Activated T-cell treated with anti-CD3 and anti-CD28 coated beads, Interleukin-2, amount 50 U/mL, for 72 hours (primary cell): ENCODE data around the gene SSU72. TPM values are rescaled to one million over a fixed set of nuclear protein-coding genes. Genes with fewer than 3 reads are reported as not detected.

Experiments used
- ATAC-seq, 2 donors: fragments of 150-1000 bp; cut with Tn5 transposase; replicated peaks in 1 of 2; 2 replicates each; pipeline ENCODE4 v1.10.0; 2021; ENCODE audit warnings: moderate library complexity in 2 of 2, mild to moderate bottlenecking in 1 of 2
- DNase-seq, 2 donors: peaks; one replicate each; pipeline ENCODE4 v3.0.0; 2021 to 2022; ENCODE audit warnings: mixed read lengths in 1 of 2
- H3K27ac Mint-ChIP-seq: one replicate; pipeline ENCODE4 v1.8.0; 2022; ENCODE audit warnings: mild to moderate bottlenecking, moderate library complexity, mixed read lengths
- H3K27me3 Mint-ChIP-seq: one replicate; pipeline ENCODE4 v1.8.0; 2022; ENCODE audit warnings: low read depth, mixed read lengths
- H3K36me3 Mint-ChIP-seq, 2 donors: one replicate each; pipeline ENCODE4 v1.8.0; 2022; ENCODE audit warnings: mixed read lengths in 2 of 2, mild to moderate bottlenecking in 1 of 2; ENCODE audit not compliant: insufficient read depth in 2 of 2
- H3K4me1 Mint-ChIP-seq: one replicate; pipeline ENCODE4 v1.8.0; 2022; ENCODE audit warnings: low read depth, mixed read lengths
- H3K4me3 Mint-ChIP-seq, 2 donors: one replicate each; pipeline ENCODE4 v1.8.0; 2022; ENCODE audit warnings: mild to moderate bottlenecking in 2 of 2, mixed read lengths in 2 of 2, moderate library complexity in 2 of 2
- H3K9me3 Mint-ChIP-seq, 2 donors: one replicate each; pipeline ENCODE4 v1.8.0; 2022; ENCODE audit warnings: mixed read lengths in 2 of 2
- total RNA-seq, 2 donors: library from RNA; stranded (reverse); gene quantifications; one replicate each; pipeline ENCODE4 v1.2.3, GENCODE V29; 2022

The SSU72 gene
- total RNA-seq, 2 donors from 2014 or later, result 138 to 167 TPM

- peak overlapping the region; percentile 60 for H3K27ac Mint-ChIP-seq
- H3K9me3 Mint-ChIP-seq, result no peaks in the 10 kb centered on the region
- DNase-seq (no peak), ATAC-seq (no peak)
- peaks cover 17% of the 10 kb centered on the region for H3K4me1 Mint-ChIP-seq
- H3K36me3 Mint-ChIP-seq, result no peaks in the 10 kb centered on the region
- H3K27me3 Mint-ChIP-seq, result no peaks in the 10 kb centered on the region
- no peak overlapping the region for H3K4me3 Mint-ChIP-seq
These were observed 29.8 kb upstream of the SSU72 start for GRCh38 chr1:1604374-1605033.

- no peaks in the 10 kb centered on the region for H3K36me3 Mint-ChIP-seq
- ATAC-seq (no peak), DNase-seq (no peak)
- no peaks in the 10 kb centered on the region for H3K27me3 Mint-ChIP-seq
- H3K9me3 Mint-ChIP-seq, result no peaks in the 10 kb centered on the region
- peaks cover 17% of the 10 kb centered on the region for H3K4me1 Mint-ChIP-seq
- no peak overlapping the region for H3K4me3 Mint-ChIP-seq
- peak overlapping the region; percentile 60 for H3K27ac Mint-ChIP-seq
These were observed 29.2 kb upstream of the SSU72 start for GRCh38 chr1:1603671-1604373.

- Mint-ChIP-seq H3K27me3 (no peaks in the 10 kb centered on the region), H3K36me3 (no peaks in the 10 kb centered on the region), H3K4me1 (peaks cover 17% of the 10 kb centered on the region), H3K9me3 (no peaks in the 10 kb centered on the region), H3K27ac (no peak overlapping the region), H3K4me3 (no peak overlapping the region)
- DNase-seq (no peak), ATAC-seq (no peak)
These were observed 28.4 kb upstream of the SSU72 start for GRCh38 chr1:1602968-1603506.

- Mint-ChIP-seq H3K27ac (no peak overlapping the region), H3K4me1 (peaks cover 13% of the 10 kb centered on the region), H3K36me3 (no peaks in the 10 kb centered on the region), H3K4me3 (no peak overlapping the region), H3K27me3 (no peaks in the 10 kb centered on the region), H3K9me3 (no peaks in the 10 kb centered on the region)
- ATAC-seq, result no peak
- no peak for DNase-seq
These were observed 27.8 kb upstream of the SSU72 start for GRCh38 chr1:1602304-1602967.

GRCh38 chr1:1601564-1602303 lies 27.1 kb upstream of the SSU72 start:
- Mint-ChIP-seq H3K36me3 (no peaks in the 10 kb centered on the region), H3K27ac (no peak overlapping the region), H3K9me3 (no peaks in the 10 kb centered on the region), H3K27me3 (no peaks in the 10 kb centered on the region), H3K4me1 (peaks cover 6% of the 10 kb centered on the region), H3K4me3 (no peak overlapping the region)
- DNase-seq (no peak), ATAC-seq (no peak)

- peak overlapping the region; percentile 39 to 76 for H3K4me3 Mint-ChIP-seq
- H3K4me1 Mint-ChIP-seq, result peaks cover 3% of the 10 kb centered on the region
- H3K27me3 Mint-ChIP-seq, result no peaks in the 10 kb centered on the region
- H3K27ac Mint-ChIP-seq, result no peak overlapping the region
- no peaks in the 10 kb centered on the region for H3K9me3 Mint-ChIP-seq
- no peaks in the 10 kb centered on the region for H3K36me3 Mint-ChIP-seq
- DNase-seq (no peak), ATAC-seq (no peak)
These were observed 26.3 kb upstream of the SSU72 start for GRCh38 chr1:1600861-1601563.

- ATAC-seq, result peak; percentile 45 to 55
These were observed 25.5 kb upstream of the SSU72 start, which contains the start of gene FNDC10 for GRCh38 chr1:1599935-1600860. Gene FNDC10 (minus strand): TSS chr1:1600135. CDS start chr1:1600015, 120 bp downstream.

GRCh38 chr1:1599030-1599934 lies 24.6 kb upstream of the SSU72 start:
- ATAC-seq (peak; percentile 66 to 72), DNase-seq (peak; percentile 48 to 51)
- H3K9me3 Mint-ChIP-seq, result no peaks in the 10 kb centered on the region
- H3K27me3 Mint-ChIP-seq, result no peaks in the 10 kb centered on the region
- no peak overlapping the region for H3K27ac Mint-ChIP-seq
- peaks cover 3% of the 10 kb centered on the region for H3K4me1 Mint-ChIP-seq
- H3K4me3 Mint-ChIP-seq, result peak overlapping the region; percentile 75 to 85
- no peaks in the 10 kb centered on the region for H3K36me3 Mint-ChIP-seq

More at GRCh38 chr1:1599935-1600860, 25.5 kb upstream of the SSU72 start, which contains the start of gene FNDC10:
- H3K36me3 Mint-ChIP-seq, result no peaks in the 10 kb centered on the region
- H3K9me3 Mint-ChIP-seq, result no peaks in the 10 kb centered on the region
- H3K4me3 Mint-ChIP-seq, result peak within 1 kb of the TSS; percentile 75 to 85
- H3K4me1 Mint-ChIP-seq, result peaks cover 3% of the 10 kb centered on the region
- no peaks in the 10 kb centered on the region for H3K27me3 Mint-ChIP-seq
- no peak within 1 kb of the TSS for H3K27ac Mint-ChIP-seq
- DNase-seq, result no peak

GRCh38 chr1:1598720-1599029 lies 24.0 kb upstream of the SSU72 start:
- DNase-seq (no peak), ATAC-seq (no peak)
- H3K4me1 Mint-ChIP-seq, result peaks cover 3% of the 10 kb centered on the region
- H3K9me3 Mint-ChIP-seq, result no peaks in the 10 kb centered on the region
- H3K27me3 Mint-ChIP-seq, result no peaks in the 10 kb centered on the region
- peak overlapping the region; percentile 75 to 85 for H3K4me3 Mint-ChIP-seq
- H3K36me3 Mint-ChIP-seq, result no peaks in the 10 kb centered on the region
- no peak overlapping the region for H3K27ac Mint-ChIP-seq

GRCh38 chr1:1598051-1598719 lies 23.5 kb upstream of the SSU72 start:
- H3K36me3 Mint-ChIP-seq, result no peaks in the 10 kb centered on the region
- no peak for DNase-seq
- no peaks in the 10 kb centered on the region for H3K27me3 Mint-ChIP-seq
- peak overlapping the region in 1 of 2 donors; percentile 85 for H3K4me3 Mint-ChIP-seq
- no peak for ATAC-seq
- peaks cover 3% of the 10 kb centered on the region for H3K4me1 Mint-ChIP-seq
- no peak overlapping the region for H3K27ac Mint-ChIP-seq
- no peaks in the 10 kb centered on the region for H3K9me3 Mint-ChIP-seq
